ENCODE measurements around the gene PIGS. TPM values are rescaled to one million over a fixed set of nuclear protein-coding genes. Genes with fewer than 3 reads are reported as not detected.
"Not testable (repeated sequence)": the region's sequence is repeated elsewhere in the genome, so short reads cannot be mapped to it uniquely, and the experiment has no call there.

Gene PIGS
- total and polyA plus RNA-seq, 8 donors = 14.7 to 105 (median 28.9) TPM

DNA sequence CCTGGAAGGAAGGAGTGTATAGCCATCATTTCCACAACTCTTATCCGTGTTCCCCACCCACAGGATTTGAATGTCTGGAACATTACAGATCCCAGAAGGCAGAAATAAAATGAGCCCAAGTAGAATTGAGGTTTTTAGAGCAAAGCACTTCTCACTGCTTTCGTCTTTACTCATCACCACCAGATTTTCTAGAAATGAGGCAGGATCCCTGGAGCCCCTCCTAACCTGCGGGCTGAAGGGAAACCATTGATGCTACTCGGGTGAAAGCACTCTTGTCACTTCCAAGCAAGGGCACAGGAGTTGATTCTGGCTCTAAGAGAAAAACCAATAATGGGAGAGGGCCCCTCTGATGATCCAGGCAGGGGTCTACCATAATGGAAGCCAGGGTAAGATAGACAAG is 8.2 kb upstream of the PIGS start:
- Histone ChIP-seq H3K9me3 (no peaks in the 10 kb centered on the region), H3K4me1 (peaks cover 5 to 21% (median 10%) of the 10 kb centered on the region in 4 donors), H3K27me3 (no peaks in the 10 kb centered on the region), H3K4me3 (no peak overlapping the region), H3K27ac (no peak overlapping the region), H3K36me3 (peaks cover 0 to 38% (median 20%) of the 10 kb centered on the region in 4 donors)
- DNase-seq = no peak
- WGBS, 5 donors = 86 to 91% (median 88%) methylated on average over 4 of the region's 4 CpGs
- intact Hi-C loops (cut with DNase I; ENCODE audit: low total_unique reads) = no loop called here
- TF ChIP-seq POLR2AphosphoS5 (IDR thresholded peaks at IDR 0.05) = no peak
- TF ChIP-seq, protein P1, sequence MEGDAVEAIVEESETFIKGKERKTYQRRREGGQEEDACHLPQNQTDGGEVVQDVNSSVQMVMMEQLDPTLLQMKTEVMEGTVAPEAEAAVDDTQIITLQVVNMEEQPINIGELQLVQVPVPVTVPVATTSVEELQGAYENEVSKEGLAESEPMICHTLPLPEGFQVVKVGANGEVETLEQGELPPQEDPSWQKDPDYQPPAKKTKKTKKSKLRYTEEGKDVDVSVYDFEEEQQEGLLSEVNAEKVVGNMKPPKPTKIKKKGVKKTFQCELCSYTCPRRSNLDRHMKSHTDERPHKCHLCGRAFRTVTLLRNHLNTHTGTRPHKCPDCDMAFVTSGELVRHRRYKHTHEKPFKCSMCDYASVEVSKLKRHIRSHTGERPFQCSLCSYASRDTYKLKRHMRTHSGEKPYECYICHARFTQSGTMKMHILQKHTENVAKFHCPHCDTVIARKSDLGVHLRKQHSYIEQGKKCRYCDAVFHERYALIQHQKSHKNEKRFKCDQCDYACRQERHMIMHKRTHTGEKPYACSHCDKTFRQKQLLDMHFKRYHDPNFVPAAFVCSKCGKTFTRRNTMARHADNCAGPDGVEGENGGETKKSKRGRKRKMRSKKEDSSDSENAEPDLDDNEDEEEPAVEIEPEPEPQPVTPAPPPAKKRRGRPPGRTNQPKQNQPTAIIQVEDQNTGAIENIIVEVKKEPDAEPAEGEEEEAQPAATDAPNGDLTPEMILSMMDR (IDR thresholded peaks at IDR 0.05) = no peak

- TF ChIP-seq POLR2AphosphoS5 (IDR thresholded peaks at IDR 0.05) = no peak
- TF ChIP-seq EP300 (IDR thresholded peaks at IDR 0.05) = no peak
- TF ChIP-seq, protein P1 (IDR thresholded peaks at IDR 0.05) = no peak
- no peak for TF ChIP-seq POLR2A (IDR thresholded peaks at IDR 0.05)
Measured at GRCh38 chr17:28578246-28579195, 7.2 kb upstream of the PIGS start.

GRCh38 chr17:28577466-28577824 is 6.1 kb upstream of the PIGS start:
- TF ChIP-seq EP300 (IDR thresholded peaks at IDR 0.05) (no peak), POLR2A (IDR thresholded peaks at IDR 0.05) (no peak), POLR2AphosphoS5 (IDR thresholded peaks at IDR 0.05) (no peak)
- TF ChIP-seq, protein P1 (IDR thresholded peaks at IDR 0.05) = no peak
- peak overlapping the region in 1 of 5 donors; percentile 46 for H3K27ac ChIP-seq
- 88 to 100% (median 98%) methylated on average over 3 of the region's 3 CpGs for WGBS, 5 donors
- no peaks in the 10 kb centered on the region for H3K27me3 ChIP-seq
- no peak overlapping the region for H3K4me3 ChIP-seq
- H3K36me3 ChIP-seq = peaks cover 0 to 21% (median under 1%) of the 10 kb centered on the region in 4 donors
- intact Hi-C loops (cut with DNase I; ENCODE audit: low total_unique reads) = no loop called here
- no peaks in the 10 kb centered on the region for H3K9me3 ChIP-seq
- DNase-seq = no peak
- peaks cover 7 to 33% (median 16%) of the 10 kb centered on the region in 4 donors for H3K4me1 ChIP-seq

More at GRCh38 chr17:28578246-28579195, 7.2 kb upstream of the PIGS start:
- no peaks in the 10 kb centered on the region for H3K9me3 ChIP-seq
- WGBS, 5 donors = 94 to 98% (median 96%) methylated on average over 8 of the region's 8 CpGs
- no peak for DNase-seq
- H3K4me3 ChIP-seq = no peak overlapping the region
- H3K4me1 ChIP-seq = peaks cover 5 to 22% (median 10%) of the 10 kb centered on the region in 4 donors
- intact Hi-C loops (cut with DNase I; ENCODE audit: low total_unique reads) = no loop called here
- peaks cover 0 to 28% (median 11%) of the 10 kb centered on the region in 4 donors for H3K36me3 ChIP-seq
- H3K27me3 ChIP-seq = no peaks in the 10 kb centered on the region
- no peak overlapping the region for H3K27ac ChIP-seq

- peak; percentile 98 to 99 for DNase-seq
- TF ChIP-seq EP300 (IDR thresholded peaks at IDR 0.05) (no peak), POLR2A (IDR thresholded peaks at IDR 0.05) (peak in 2 of 4 donors; percentile 13 to 56), POLR2AphosphoS5 (IDR thresholded peaks at IDR 0.05) (peak; percentile 76 to 95 (median 95))
- TF ChIP-seq, protein P1 (IDR thresholded peaks at IDR 0.05) = no peak
- Histone ChIP-seq H3K4me1 (peaks cover 12 to 38% (median 21%) of the 10 kb centered on the region in 4 donors), H3K4me3 (peak within 1 kb of the TSS; percentile 14 to 34 (median 31)), H3K27me3 (no peaks in the 10 kb centered on the region), H3K9me3 (no peaks in the 10 kb centered on the region), H3K27ac (peak within 1 kb of the TSS in 2 of 5 donors; percentile 46 to 48), H3K36me3 (peaks cover 0 to 21% (median 0%) of the 10 kb centered on the region in 4 donors)
- WGBS, 5 donors = 3 to 6% (median 4%) methylated on average over 22 to 26 of the region's 26 CpGs
- intact Hi-C loops (cut with DNase I; ENCODE audit: low total_unique reads) = no loop called here
Measured at GRCh38 chr17:28576758-28577465, 5.6 kb upstream of the PIGS start, which contains the start of gene ALDOC. ALDOC (minus strand) TSS chr17:28576895; CDS start chr17:28575532, 1,363 bp downstream.

DNA sequence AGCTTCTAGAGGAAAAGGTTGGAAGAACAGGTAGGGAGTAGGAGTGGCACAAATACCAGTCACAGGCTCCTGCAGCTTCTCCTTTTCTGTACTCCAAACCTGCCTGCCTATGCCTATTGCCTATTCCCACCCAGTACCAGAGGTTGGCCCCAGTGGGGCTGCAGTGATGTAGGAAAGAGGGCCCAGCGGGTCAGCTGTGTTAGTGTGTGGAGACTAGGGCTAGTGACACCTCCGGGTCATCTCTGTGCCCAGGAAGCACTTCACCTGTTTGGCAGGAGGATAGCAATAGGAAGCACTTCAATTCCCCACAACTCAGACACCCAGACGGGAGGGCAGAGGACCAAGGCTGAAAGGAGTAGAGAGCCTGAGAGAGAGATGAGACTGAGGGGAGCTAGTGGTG is 4.7 kb upstream of the PIGS start:
- intact Hi-C loops (cut with DNase I; ENCODE audit: low total_unique reads); DNase-seq; H3K27me3 ChIP-seq; H3K4me3 ChIP-seq; H3K9me3 ChIP-seq; H3K27ac ChIP-seq: not testable (repeated sequence)
- H3K4me1 ChIP-seq = peaks cover 14 to 40% (median 25%) of the 10 kb centered on the region in 4 donors
- WGBS, 5 donors = 72 to 83% (median 78%) methylated on average over 3 of the region's 3 CpGs
- H3K36me3 ChIP-seq = peaks cover 0 to 21% (median 0%) of the 10 kb centered on the region in 4 donors
